ENCODE measurements around the gene ABTB1. TPM values are rescaled to one million over a fixed set of nuclear protein-coding genes. Genes with fewer than 3 reads are reported as not detected.
A peak's percentile ranks its signal among the peaks of the same experiment; 100 is the strongest.

ABTB1 gene
- total RNA-seq, 1 experiment from 2014 or later = 21.0 TPM

- DNase-seq = no peak
- Histone ChIP-seq H3K36me3 (peaks cover 5% of the 10 kb centered on the region; the same call in 1 of the 2 replicates), H3K4me3 (no peak overlapping the region), H3K27me3 (no peaks in the 10 kb centered on the region), H3K9me3 (no peaks in the 10 kb centered on the region)
Observed at GRCh38 chr3:127662001-127662469, 10.7 kb upstream of the ABTB1 start.

- H3K36me3 ChIP-seq = peaks cover 5% of the 10 kb centered on the region; the same call in 1 of the 2 replicates
- H3K9me3 ChIP-seq = no peaks in the 10 kb centered on the region
- H3K4me3 ChIP-seq = no peak overlapping the region
- no peaks in the 10 kb centered on the region for H3K27me3 ChIP-seq
- no peak for DNase-seq
Observed at GRCh38 chr3:127663151-127663550, 9.6 kb upstream of the ABTB1 start.

- no peak for DNase-seq
- Histone ChIP-seq H3K9me3 (no peaks in the 10 kb centered on the region), H3K4me3 (no peak overlapping the region), H3K27me3 (no peaks in the 10 kb centered on the region), H3K36me3 (peaks cover 5% of the 10 kb centered on the region; the same call in 1 of the 2 replicates)
Observed at GRCh38 chr3:127665165-127665564, 7.6 kb upstream of the ABTB1 start.

GRCh38 chr3:127665586-127665985, 7.2 kb upstream of the ABTB1 start:
- H3K9me3 ChIP-seq = no peaks in the 10 kb centered on the region
- no peak overlapping the region for H3K4me3 ChIP-seq
- DNase-seq = no peak
- no peaks in the 10 kb centered on the region for H3K27me3 ChIP-seq
- H3K36me3 ChIP-seq = peaks cover 5% of the 10 kb centered on the region; the same call in 1 of the 2 replicates

GRCh38 chr3:127666676-127667075, 6.1 kb upstream of the ABTB1 start:
- H3K9me3 ChIP-seq = no peaks in the 10 kb centered on the region
- no peaks in the 10 kb centered on the region for H3K27me3 ChIP-seq
- DNase-seq = no peak
- H3K4me3 ChIP-seq = no peak overlapping the region
- peaks cover 5% of the 10 kb centered on the region; the same call in 1 of the 2 replicates for H3K36me3 ChIP-seq

GRCh38 chr3:127667119-127667681, 5.6 kb upstream of the ABTB1 start:
- Histone ChIP-seq H3K36me3 (peaks cover 5% of the 10 kb centered on the region; the same call in 1 of the 2 replicates), H3K9me3 (no peaks in the 10 kb centered on the region), H3K4me3 (no peak overlapping the region), H3K27me3 (no peaks in the 10 kb centered on the region)
- no peak for DNase-seq

GRCh38 chr3:127668906-127669305, 3.8 kb upstream of the ABTB1 start:
- no peaks in the 10 kb centered on the region for H3K27me3 ChIP-seq
- no peak for DNase-seq
- no peaks in the 10 kb centered on the region for H3K9me3 ChIP-seq
- H3K4me3 ChIP-seq = no peak overlapping the region
- peaks cover 5% of the 10 kb centered on the region; the same call in 1 of the 2 replicates for H3K36me3 ChIP-seq

- Histone ChIP-seq H3K9me3 (no peaks in the 10 kb centered on the region), H3K27me3 (no peaks in the 10 kb centered on the region), H3K4me3 (no peak overlapping the region), H3K36me3 (peaks cover 6% of the 10 kb centered on the region)
- no peak for DNase-seq
Observed at GRCh38 chr3:127669541-127670228, 3.1 kb upstream of the ABTB1 start.

- Histone ChIP-seq H3K4me3 (no peak overlapping the region), H3K27me3 (no peaks in the 10 kb centered on the region), H3K36me3 (peaks cover 4% of the 10 kb centered on the region), H3K9me3 (no peaks in the 10 kb centered on the region)
- DNase-seq = no peak
Observed at GRCh38 chr3:127670229-127670559, 2.6 kb upstream of the ABTB1 start.

GRCh38 chr3:127670761-127671522, 1.8 kb upstream of the ABTB1 start:
- Histone ChIP-seq H3K36me3 (peaks cover 2% of the 10 kb centered on the region), H3K27me3 (no peaks in the 10 kb centered on the region), H3K4me3 (no peak overlapping the region), H3K9me3 (no peaks in the 10 kb centered on the region)
- DNase-seq = no peak

GRCh38 chr3:127671523-127672428, 976 bp upstream of the ABTB1 start:
- H3K9me3 ChIP-seq = no peaks in the 10 kb centered on the region
- H3K36me3 ChIP-seq = peaks cover 6% of the 10 kb centered on the region
- H3K4me3 ChIP-seq = peak overlapping the region; percentile 86
- no peaks in the 10 kb centered on the region for H3K27me3 ChIP-seq
- no peak for DNase-seq

GRCh38 chr3:127673191-127674100, 694 bp downstream of the ABTB1 start:
- Histone ChIP-seq H3K27me3 (no peaks in the 10 kb centered on the region), H3K4me3 (peak overlapping the region; percentile 86), H3K9me3 (no peaks in the 10 kb centered on the region), H3K36me3 (peaks cover 14% of the 10 kb centered on the region)
- peak; percentile 81 for DNase-seq

- Histone ChIP-seq H3K27me3 (no peaks in the 10 kb centered on the region), H3K4me3 (no peak overlapping the region), H3K36me3 (peaks cover 14% of the 10 kb centered on the region), H3K9me3 (no peaks in the 10 kb centered on the region)
- DNase-seq = no peak
Observed at GRCh38 chr3:127674101-127674721, 1.5 kb downstream of the ABTB1 start.

- Histone ChIP-seq H3K4me3 (no peak overlapping the region), H3K9me3 (no peaks in the 10 kb centered on the region), H3K27me3 (no peaks in the 10 kb centered on the region), H3K36me3 (peaks cover 14% of the 10 kb centered on the region)
- DNase-seq = no peak
Observed at GRCh38 chr3:127674790-127675189, 2.0 kb downstream of the ABTB1 start.

- Histone ChIP-seq H3K27me3 (no peaks in the 10 kb centered on the region), H3K4me3 (no peak overlapping the region), H3K36me3 (peaks cover 14% of the 10 kb centered on the region), H3K9me3 (no peaks in the 10 kb centered on the region)
- DNase-seq = no peak
Observed at GRCh38 chr3:127675651-127676391, 3.1 kb downstream of the ABTB1 start.

Data from MG63 (cell line).